T-helper 22 cell (primary cell): ENCODE data around the gene BTBD6.
"Not testable (repeated sequence)": the region's sequence is repeated elsewhere in the genome, so short reads cannot be mapped to it uniquely, and the experiment has no call there.

Source experiments
- DNase-seq: peaks from one replicate; pipeline ENCODE4 v3.0.0-alpha.2; 2020; ENCODE audit warnings: low read depth

The BTBD6 gene

DNA sequence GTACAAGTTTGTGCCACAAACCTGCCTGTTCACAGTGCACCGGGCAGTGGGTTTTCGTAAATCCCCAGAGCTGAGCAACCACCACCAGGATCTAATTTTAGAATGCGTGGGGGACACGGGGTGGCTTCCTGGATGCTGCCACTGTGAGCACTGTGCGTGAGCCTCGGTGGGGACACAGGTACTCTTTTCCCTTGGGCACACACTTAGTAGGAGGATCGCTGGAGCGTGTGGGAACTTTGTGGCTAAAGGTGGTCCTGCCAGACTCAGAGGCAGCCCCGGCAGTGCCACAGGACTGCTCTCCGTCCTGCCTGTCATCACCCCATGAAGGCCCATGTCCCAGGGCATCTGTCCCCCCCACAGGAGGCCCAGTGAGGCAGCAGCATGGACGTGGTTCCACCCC, 21.1 kb downstream of the BTBD6 start:
- no peak for DNase-seq

DNA sequence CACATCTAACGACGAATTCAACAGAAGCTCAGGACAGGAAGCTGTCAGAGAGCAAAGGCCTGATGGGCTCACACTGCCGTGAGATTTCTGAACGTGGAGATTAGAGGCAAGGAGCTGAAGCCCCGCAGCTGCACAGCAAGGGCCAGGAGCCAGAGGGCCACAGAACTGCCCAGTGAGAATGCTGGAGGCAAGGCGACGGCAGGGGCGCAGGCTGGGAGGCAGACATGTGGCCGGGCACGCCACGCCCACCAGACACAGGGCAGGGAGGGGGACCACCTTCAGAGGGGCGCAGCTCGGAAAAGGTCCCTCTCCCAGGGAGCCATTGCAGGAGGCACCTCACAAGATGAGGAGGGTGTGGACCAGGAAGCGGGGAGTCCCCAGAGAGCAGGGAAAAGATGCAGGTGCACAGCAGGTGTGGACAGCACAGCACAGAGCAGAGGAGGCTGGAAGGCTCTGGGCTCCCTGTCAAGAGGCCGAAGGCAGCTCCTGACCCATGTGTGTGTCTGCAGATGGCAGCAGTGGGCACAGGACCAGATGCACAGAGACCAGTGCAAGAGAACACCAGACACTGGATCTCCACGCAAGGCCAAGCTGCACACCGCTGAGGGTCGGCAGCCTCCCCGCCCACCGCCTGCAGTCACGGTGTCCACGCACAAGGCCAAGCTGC, 23.0 kb downstream of the BTBD6 start:
- DNase-seq: no peak

DNA sequence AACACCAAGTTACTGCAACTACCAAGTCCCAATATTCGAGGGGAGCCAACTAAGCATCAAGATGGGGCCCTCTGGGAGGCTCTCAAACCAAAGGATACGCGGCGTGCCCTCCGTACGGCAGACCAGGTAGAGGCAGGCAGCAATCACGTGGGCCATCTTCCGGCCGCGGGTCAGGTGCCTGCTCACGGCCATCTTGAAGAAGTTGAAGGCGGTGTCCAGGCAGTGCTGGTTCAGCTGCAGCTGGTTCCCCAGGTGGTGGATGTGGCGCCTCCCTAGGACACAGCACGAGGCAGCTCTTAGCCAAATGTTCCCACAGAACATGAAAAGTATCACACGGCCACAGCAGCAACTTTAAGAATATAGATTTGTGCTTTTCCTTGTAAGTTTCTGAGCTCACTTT, 24.3 kb downstream of the BTBD6 start:
- no peak for DNase-seq

DNA sequence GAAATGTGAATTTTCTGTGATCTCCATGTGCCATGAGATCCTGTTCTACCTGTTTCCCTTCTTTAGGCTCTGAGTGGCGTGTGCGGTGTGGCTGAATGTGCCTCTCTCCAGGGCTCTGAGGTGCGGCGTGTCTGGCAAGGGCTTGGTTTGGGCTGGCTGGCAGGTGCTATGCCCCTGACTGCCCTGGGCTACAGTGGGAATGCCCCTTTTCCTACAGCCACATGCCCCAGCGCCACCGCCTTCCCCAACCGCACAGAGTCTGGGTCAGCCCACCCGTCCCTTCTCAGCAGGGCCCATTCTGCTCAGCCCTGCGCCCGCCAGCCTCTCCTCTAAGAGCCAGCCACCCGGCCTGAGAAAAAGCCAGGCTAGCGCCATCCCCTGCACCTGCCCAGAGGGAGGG, 24.7 kb downstream of the BTBD6 start:
- DNase-seq: no peak

DNA sequence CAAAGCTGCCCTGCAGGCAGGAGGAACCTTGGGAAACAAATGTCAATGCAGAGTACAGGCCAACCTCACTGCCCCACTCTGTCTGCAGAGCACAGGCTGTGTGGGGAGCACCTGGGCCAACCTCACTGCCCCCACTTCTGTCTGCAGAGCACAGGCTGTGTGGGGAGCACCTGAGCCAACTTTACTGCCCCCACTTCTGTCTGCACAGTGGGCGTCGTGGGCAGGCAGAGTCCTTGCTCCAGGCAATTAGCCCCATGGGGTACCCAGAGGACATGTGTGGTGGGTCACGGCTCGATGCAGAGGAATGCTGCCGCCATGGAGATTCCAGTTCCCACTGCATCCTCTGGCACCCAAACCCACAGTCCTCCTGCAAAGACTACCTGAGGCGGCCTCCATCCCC, 26.3 kb downstream of the BTBD6 start:
- no peak for DNase-seq

DNA sequence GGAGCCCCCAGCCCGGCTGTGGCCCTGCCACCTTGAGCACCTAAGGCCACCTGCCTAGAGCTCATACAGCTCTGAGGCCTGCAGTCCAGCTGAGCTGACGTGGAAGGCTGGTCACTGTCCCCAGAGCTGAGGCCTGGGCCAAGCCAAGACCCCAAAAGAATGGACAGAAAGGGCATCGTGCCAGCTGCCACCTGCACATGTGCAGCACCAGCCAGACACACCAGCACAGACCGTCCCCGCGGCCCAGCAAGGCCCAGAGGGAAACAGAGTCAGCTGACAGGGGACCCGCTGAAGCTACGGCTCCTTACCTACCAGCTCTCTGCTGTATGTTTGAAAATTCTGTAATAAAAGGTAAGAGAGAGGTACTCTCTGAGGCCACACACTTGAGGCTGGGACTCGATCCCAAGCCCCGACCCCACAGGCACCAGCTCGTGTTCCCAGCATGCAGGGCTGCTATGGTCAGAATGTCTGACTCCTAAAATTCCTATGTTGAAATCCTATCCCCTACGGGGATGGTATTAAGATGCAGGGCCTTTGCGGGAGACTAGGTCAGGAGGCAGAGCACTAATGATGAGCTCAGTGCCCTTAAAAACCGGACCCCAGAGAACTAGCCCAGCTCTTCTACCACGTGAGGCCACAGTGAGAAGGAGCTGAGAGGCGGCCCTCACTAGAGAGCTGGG, 27.1 kb downstream of the BTBD6 start:
- no peak for DNase-seq

DNA sequence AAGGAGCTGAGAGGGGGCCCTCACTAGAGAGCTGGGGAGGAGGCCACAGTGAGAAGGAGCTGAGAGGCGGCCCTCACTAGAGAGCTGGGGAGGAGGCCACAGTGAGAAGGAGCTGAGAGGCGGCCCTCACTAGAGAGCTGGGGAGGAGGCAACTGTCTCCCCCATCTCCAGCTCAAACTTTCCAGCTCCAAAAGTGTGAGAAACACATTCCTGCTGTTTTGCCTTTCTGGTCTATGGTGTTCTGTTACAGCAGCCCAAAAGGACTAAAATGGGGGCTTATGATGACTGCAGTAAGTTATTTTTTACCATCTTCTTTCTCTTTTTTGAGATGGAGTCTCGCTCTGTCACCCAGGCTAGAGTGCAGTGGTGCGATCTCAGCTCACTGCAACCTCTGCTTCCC, 29.1 kb downstream of the BTBD6 start:
- DNase-seq: not testable (repeated sequence)

DNA sequence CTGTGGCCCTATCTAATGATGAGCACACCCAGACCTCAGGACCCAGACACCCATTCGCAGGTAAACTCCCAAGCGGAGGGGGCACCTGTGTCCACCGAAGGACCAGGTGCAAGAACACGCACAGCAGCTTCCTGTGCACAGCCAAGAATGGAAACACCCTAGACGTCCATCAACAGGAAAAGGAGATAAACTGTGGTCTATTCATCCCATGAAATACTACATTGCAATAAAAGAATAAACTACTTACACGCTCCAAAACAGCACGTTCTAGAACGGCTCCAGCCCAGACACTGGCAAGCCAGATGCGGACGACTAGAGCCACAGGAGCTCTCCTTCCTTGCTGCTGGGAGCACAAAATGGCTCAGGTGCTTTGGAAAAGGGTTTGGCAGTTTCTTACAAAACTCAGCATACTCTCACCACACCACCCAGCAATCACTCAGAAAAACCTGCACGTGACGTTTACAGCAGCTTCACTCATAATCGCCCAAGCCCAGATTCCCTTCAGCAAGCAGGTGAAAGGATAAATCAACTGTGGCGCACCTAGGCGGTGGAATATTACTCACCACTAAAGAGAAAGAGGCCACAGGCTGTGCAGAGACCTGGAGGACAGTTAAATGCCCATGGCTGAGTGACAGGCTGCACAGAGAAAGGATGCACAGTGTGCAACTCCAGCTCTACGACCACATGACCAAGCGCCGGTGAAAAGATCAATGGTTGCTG, 31.5 kb downstream of the BTBD6 start:
- no peak for DNase-seq

DNA sequence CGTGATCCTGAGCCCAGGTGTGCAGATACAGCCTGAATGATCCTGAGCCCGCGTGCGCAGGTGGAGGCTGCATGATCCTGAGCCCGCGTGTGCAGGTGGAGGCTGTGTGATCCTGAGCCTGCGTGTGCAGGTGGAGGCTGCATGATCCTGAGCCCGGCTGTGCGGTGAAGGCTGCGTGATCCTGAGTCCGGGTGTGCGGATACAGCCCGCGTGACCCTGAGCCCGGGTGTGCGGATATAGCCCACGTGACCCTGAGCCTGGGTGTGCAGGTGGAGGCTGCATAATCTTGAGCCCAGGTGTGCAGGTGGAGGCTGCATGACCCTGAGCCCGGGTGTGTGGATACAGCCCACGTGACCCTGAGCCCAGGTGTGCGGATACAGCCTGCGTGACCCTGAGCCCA, 32.2 kb downstream of the BTBD6 start:
- DNase-seq: no peak

DNA sequence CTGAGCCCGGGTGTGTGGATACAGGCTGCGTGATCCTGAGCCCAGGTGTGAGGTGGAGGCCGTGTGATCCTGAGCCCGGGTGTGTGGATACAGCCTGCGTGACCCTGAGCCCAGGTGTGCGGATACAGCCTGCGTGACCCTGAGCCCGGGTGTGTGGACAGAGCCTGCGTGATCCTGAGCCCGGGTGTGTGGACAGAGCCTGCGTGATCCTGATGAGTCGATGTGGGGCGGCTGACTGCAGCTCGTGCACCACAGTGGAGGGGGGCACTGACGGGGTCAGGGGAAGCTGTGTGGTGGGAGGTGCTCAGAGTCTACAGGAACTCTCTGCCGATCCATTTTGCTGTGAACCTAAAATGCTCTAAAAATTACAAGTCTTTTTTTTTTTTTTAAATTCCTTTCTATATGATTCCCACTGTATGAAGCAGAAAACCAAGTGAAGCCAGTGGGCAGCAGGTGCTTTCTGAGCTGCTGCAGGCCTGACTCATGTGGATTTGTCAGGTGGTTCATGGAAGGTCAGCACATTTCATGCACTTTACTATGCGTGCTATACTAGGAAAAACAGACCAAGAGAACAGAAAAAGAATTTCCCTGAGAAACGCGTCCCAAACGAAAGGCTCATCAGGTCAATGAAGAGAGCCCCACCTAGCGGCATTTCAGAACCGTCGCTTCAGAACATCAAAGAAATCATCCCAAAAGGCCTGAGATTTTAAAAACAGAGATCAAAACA, 33.2 kb downstream of the BTBD6 start:
- no peak for DNase-seq

DNA sequence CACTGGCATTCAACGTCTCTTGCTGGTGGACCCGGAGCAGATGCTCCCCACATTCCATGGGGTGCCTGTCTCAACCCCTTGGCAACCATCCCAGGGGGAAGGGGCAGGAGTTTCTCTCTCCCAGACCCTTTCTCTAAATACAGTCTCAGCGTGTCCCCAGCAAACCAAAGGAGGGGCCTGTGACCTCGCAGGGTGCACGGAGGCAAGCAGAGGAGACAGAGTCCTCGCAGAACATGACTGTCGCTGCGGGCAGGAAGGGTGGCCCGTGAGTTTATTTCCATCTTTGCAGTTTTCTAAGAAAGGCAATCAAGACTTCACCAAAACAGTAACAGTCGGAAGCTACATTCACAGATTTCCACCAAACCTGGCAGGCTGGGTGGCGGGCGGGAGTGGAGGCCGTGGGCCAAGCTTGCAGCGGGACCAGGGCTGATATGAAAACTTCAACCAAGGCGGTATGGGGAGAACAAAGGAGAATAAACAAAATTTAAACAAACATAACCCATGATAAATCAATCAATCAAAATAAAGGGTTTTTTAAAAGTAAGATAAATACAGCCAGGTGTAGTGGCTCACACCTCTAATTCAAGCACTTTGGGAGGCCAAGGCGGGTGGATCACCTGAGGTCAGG, 33.9 kb downstream of the BTBD6 start:
- DNase-seq: no peak

DNA sequence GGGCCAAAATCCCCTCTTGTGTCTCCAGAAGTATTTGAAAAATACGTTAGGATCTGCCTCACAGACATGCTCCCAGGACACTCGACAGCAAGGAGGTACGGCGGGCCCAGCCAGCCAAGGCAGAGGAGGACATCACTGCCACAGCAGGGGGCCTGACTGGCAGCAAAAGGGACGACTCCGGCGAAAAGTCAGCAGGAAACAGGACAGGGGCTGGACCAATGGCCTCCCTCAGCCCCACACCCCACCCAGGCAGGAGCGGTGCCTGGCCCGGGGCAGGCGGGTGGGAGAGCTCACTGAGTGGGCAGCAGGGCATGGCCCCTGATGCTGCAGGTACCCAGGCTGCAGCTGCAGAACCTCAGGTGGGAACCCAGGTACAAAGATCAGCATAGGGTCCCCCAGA, 34.7 kb downstream of the BTBD6 start:
- no peak for DNase-seq

DNA sequence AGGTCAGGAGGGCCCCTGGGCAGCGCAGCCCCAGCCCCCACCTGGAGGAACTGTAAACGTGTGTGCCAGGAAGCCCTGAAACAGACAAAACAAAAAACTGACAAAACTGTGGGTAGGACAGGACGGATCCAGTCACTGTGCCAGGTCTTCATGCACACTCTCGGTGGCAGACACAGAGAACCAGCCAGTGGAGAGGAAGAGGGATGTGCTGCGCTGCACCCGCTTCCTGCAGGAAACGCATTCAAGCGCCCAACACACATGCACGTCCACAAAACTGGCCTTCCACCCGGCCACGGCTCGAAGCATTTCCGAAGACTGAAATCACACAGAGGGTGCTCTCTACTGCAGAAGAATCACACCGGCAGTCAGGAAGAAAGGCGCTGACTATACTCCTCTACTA, 35.6 kb downstream of the BTBD6 start:
- DNase-seq: no peak

DNA sequence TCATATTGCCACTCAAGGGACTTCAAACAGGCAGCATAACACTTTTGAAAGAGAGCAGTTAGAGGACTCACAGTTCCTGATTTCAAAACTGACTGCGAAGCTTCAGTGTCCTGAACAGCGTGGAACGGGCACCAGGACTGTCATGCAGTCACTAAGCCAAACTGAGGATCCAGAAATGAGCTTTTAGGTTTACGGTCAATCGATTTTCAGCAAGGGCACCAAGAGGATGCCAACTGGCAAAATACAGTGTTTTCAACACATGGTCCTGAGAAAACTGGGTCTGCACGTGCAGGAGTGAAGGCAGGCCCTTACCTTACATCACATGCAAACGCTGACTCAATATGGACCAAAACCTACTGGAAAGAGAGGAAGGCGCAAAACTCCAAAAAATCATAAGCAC, 36.8 kb downstream of the BTBD6 start:
- DNase-seq: no peak

DNA sequence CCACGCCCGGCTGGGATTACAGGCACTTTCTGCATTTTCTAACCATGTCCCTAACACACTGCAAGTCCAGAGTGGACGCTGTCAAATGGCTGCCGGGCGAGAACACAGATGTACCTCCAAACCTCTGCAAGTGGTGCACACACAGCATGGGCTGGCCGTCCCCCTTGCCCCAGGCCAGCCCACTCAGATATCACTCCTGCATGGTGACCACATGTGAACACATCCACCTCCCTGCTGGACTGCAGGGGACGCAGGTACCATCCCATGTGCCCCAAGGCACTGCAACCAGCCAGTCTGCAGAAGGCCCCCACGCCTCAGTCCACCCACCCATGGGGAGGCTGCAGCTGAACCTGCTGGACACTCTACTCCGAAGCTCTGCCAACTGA, 38.4 kb downstream of the BTBD6 start:
- DNase-seq: no peak

DNA sequence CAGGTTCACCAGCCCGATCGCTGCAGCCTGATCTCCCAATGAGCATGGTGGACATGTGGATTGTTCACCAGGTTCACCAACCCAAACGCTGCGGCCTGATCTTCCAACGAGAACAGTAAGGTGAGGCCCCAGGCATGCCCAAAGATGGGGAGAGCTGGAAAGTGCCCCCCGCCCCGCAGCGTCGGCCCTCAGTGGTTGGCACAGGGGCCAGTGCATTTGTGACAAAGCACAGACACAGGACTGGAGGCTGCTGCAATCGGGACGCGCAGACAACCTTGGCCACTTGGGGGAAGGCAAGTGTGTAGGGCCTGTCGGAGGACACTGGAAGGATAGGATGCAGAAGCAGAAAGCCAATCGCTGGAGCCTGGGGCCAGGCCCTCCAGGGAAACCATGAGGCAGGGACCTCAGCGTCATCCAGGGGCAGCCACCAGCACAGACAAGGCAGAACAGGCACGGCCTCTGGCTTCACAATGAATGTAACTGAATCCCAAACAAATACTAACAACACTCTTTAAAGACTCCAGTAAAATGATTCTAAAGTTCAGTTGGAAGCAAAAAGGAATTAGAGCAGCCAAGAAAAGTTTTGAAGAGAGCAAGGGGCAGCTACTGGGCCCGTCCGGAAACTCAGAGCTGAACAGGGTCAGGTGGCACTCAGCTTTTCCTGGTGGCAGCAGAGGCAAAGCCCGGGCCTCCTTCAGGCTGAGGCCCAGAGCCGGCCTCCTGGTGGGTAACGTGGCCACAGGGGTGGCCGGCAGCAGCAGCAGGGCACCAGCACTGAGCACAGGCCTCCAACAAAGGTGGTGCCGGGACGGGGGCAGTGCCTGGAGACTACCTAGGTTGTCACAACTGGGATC, 39.1 kb downstream of the BTBD6 start:
- no peak for DNase-seq

DNA sequence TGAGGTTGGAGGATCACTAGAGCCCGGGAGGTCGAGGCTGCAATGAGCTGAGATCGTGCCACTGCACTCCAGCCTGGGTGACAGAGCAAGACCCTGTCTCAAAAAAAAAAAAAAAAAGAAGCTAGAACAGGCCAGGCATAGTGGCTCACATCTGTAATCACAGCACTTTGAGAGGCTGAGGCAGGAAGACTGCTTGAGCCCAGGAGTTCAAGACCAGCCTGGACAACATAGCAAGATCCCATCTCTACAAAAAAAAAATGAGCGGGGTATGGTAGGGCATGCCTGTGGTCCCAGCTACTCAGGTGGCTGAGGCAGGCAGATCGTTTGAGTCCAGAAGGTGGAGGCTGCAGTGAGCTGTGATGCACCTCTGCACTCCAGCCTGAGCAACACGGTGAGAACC, 40.6 kb downstream of the BTBD6 start:
- not testable (repeated sequence) for DNase-seq

DNA sequence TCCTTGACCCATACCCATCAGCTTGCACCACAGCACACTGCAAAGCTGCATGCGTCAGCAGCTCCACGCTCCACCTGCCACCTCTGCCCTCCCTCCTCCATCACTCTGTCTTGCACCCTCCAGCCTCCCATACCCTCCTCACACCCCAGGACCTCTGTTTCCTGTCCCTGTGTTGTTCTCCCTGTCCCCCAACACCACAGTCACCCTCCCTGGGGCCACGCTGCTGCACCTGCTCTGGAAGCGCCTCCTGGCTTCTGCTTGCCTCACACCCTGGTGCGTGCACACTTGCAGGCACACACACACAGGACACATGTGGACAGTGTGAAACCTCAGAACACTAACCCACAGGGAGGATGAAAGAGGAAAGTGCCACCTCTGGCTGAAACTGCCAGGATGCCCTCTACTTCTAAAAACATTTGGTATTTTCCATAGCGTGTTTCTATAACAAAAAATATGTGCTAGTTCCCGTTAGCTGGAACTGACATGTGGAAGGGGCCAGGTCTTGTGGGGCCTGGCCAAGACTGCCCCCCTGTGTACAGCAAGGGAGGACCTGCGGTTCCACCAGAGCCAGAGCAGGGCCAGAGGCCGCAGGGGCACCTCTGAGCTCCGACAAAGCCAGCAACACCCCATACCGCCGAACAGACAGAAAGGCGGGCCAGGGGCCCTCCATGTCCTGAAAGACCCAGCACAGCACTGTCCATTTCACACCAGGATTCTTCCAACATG, 42.5 kb downstream of the BTBD6 start:
- DNase-seq: no peak

DNA sequence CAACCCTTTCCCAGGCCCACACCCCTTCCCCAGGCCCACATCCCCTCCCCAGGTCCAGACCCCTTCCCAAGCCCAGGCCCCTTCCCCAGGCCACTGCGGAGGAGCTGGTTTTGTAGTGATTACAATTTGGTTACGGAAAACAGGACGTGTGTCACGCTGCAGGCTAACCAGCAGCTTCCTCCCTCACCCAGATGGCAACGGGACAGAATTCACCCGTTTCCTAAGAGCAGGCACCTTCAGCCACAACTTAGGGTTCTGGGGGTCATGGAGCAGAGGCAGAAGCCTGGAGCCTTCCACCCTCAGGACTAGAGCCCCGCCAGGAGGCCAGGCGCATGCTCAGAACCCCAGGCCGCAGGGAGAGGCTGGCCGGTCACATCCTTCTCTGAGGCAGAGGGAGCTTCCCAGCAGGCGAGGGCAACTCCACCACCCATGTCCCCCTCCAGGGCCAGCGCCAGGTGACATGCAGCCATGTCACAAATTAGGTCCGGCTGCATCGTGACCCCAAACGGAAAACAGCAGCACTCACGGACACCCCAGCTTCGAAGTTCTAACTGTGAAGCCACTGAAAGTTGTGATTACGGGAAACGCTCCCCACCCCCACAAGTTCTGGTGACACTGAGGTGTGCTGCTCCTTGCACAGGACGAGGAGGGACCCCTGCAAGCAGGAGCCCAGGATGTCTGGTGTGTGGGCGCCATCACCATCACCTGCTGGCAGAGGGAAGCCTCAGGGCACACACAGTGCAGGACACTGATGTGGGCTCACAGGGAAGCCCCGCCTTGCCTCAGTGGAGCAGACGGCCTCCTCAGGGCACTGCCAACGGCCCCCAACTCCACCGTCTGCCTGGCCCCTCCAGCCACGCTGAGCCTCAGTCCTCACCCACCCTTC, 44.7 kb downstream of the BTBD6 start:
- no peak for DNase-seq

DNA sequence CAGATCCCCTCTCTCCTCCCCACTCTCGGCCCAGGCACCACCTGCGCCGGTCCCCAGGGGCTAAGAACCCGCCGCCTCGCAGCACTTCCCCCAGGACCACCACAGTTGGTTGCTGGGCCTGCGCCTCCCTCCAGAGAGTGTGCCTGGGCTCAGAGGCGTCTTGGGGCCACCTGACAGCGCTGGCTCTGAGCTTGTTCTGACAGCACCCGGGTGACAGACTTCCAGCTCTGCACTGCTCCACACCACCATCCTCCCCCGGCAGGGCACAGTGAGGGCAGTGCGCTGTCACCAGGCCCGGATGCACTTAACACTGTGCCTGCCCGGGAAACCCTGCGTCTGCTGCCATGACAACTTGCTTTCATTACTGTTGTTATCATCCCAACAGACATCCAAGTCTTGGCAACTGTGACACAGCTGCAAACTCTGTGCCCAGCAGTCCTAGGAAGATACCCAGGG, 45.8 kb downstream of the BTBD6 start:
- peak; percentile 60 for DNase-seq
